Measurements from ENCODE around the gene RAB5B. TPM values are rescaled to one million over a fixed set of nuclear protein-coding genes. Genes with fewer than 3 reads are reported as not detected.

RAB5B gene
- total RNA-seq, 1 experiment from 2014 or later = 73.9 TPM

DNA sequence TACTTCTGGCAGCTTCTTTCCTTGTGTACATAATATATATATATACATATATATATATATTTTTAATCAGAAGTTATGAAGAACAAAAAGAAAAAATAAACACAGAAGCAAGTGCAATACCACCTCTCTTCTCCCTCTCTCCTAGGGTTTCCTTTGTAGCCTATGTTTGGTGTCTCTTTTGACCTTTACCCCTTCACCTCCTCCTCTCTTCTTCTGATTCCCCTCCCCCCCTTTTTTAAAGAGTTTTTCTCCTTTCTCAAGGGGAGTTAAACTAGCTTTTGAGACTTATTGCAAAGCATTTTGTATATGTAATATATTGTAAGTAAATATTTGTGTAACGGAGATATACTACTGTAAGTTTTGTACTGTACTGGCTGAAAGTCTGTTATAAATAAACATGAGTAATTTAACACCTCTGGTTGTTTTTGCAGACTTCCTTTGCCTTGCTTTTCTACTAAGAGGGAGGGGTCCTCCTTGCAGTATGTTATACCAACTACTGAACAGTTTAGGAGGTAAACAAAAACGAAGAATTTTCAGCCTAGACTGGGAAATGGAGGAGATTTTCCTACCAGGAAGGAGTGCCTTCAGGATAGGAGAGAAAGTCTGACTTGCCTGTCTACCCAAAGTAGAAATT, 64.3 kb downstream of the RAB5B start:
- Histone ChIP-seq H3K4me3 (ENCODE audit: low read depth, low read length, poor library complexity, severe bottlenecking) (no peak overlapping the region), H3K4me1 (ENCODE audit: insufficient read depth, low read length, poor library complexity, severe bottlenecking) (peaks cover 37% of the 10 kb centered on the region), H3K9me3 (ENCODE audit: low read depth, low read length, poor library complexity, severe bottlenecking) (no peaks in the 10 kb centered on the region), H3K27me3 (replicated peaks; ENCODE audit: insufficient read depth, low read depth, low read length, poor library complexity) (no peaks in the 10 kb centered on the region), H3K27ac (ENCODE audit: low read depth, low read length, poor library complexity, severe bottlenecking) (peak overlapping the region; percentile 51), H3K36me3 (ENCODE audit: insufficient read depth, low read length, poor library complexity, severe bottlenecking) (peaks cover 6% of the 10 kb centered on the region)
- no TSS peak for BruUV-seq (replicated peaks)
- ChIA-PET POLR2A (ENCODE audit: low non-redundant PET) (no interaction called here), CTCF (no interaction called here)
- intact Hi-C loops (cut with micrococcal nuclease; ENCODE audit: unreplicated experiment) = no loop called here
- no peak for TF ChIP-seq EZH2 (IDR thresholded peaks at IDR 0.05; ENCODE audit: borderline replicate concordance, low read depth, low read length, poor library complexity, severe bottlenecking)
- no peak for TF ChIP-seq CTCF (conservative IDR thresholded peaks at IDR 0.05; ENCODE audit: low read depth, low read length)
- no peak for DNase-seq (ENCODE audit: low spot score)

DNA sequence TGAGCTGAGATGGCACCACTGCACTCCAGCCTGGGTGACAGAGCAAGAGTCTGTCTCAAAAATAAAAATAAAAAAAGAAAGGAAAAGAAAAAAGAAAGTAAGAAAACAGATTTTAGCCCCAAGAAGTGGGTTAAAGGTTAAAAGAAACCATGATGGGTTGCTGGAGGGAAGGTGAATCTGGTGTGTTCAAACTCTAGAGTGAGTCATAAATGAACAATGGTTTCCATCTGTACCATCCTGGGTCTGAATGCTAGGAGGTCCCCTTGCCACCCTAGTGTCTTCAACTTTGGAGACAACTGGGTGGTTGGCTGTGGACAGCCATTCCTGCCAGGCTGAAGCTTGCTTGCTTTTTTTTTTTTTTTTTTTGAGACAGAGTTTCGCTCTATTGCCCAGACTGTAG, 66.3 kb downstream of the RAB5B start:
- no peaks in the 10 kb centered on the region for H3K9me3 ChIP-seq (ENCODE audit: low read depth, low read length, poor library complexity, severe bottlenecking)
- intact Hi-C loops (cut with micrococcal nuclease; ENCODE audit: unreplicated experiment) = loop anchor here (2.0 to 10.0 kb wide), 4 partner anchors 43 to 301 kb away; partner anchors contain the start of genes ORMDL2, SARNP, SMARCC2 and SUOX
- CTCF ChIA-PET = interaction anchor here (0.6 kb wide), 2 partner anchors 10 to 100 kb away, joined by 3 to 4 read pairs; no protein-coding TSS in a partner anchor
- POLR2A ChIA-PET (ENCODE audit: low non-redundant PET) = no interaction called here
- no TSS peak for BruUV-seq (replicated peaks)
- DNase-seq (ENCODE audit: low spot score) = no peak
- H3K27me3 ChIP-seq (replicated peaks; ENCODE audit: insufficient read depth, low read depth, low read length, poor library complexity) = no peaks in the 10 kb centered on the region
- H3K36me3 ChIP-seq (ENCODE audit: insufficient read depth, low read length, poor library complexity, severe bottlenecking) = peaks cover 26% of the 10 kb centered on the region
- no peak for TF ChIP-seq CTCF (conservative IDR thresholded peaks at IDR 0.05; ENCODE audit: low read depth, low read length)
- TF ChIP-seq EZH2 (IDR thresholded peaks at IDR 0.05; ENCODE audit: borderline replicate concordance, low read depth, low read length, poor library complexity, severe bottlenecking) = no peak
- H3K27ac ChIP-seq (ENCODE audit: low read depth, low read length, poor library complexity, severe bottlenecking) = no peak overlapping the region
- H3K4me1 ChIP-seq (ENCODE audit: insufficient read depth, low read length, poor library complexity, severe bottlenecking) = peaks cover 42% of the 10 kb centered on the region
- H3K4me3 ChIP-seq (ENCODE audit: low read depth, low read length, poor library complexity, severe bottlenecking) = no peak overlapping the region

GRCh38 chr12:56040963-56041551, 67.2 kb downstream of the RAB5B start:
- peaks cover 42% of the 10 kb centered on the region for H3K4me1 ChIP-seq (ENCODE audit: insufficient read depth, low read length, poor library complexity, severe bottlenecking)
- BruUV-seq (replicated peaks) = TSS peak; percentile 95
- peak overlapping the region; percentile 36 for H3K4me3 ChIP-seq (ENCODE audit: low read depth, low read length, poor library complexity, severe bottlenecking)
- POLR2A ChIA-PET (ENCODE audit: low non-redundant PET) = no interaction called here
- H3K9me3 ChIP-seq (ENCODE audit: low read depth, low read length, poor library complexity, severe bottlenecking) = no peaks in the 10 kb centered on the region
- H3K27ac ChIP-seq (ENCODE audit: low read depth, low read length, poor library complexity, severe bottlenecking) = peak overlapping the region; percentile 69
- peaks cover 32% of the 10 kb centered on the region for H3K36me3 ChIP-seq (ENCODE audit: insufficient read depth, low read length, poor library complexity, severe bottlenecking)
- DNase-seq (ENCODE audit: low spot score) = no peak
- no peak for TF ChIP-seq CTCF (conservative IDR thresholded peaks at IDR 0.05; ENCODE audit: low read depth, low read length)
- no peak for TF ChIP-seq EZH2 (IDR thresholded peaks at IDR 0.05; ENCODE audit: borderline replicate concordance, low read depth, low read length, poor library complexity, severe bottlenecking)
- CTCF ChIA-PET = interaction anchor here (0.5 to 0.6 kb wide), 2 partner anchors 11 to 378 kb away, joined by 3 to 9 read pairs; no protein-coding TSS in a partner anchor
- H3K27me3 ChIP-seq (replicated peaks; ENCODE audit: insufficient read depth, low read depth, low read length, poor library complexity) = no peaks in the 10 kb centered on the region
- intact Hi-C loops (cut with micrococcal nuclease; ENCODE audit: unreplicated experiment) = loop anchor here (2.0 to 10.0 kb wide), 4 partner anchors 44 to 302 kb away; partner anchors contain the start of genes ORMDL2, SARNP, SMARCC2 and SUOX

Measured in A673 (cell line).